Embryonic facial prominence (tissue), 1 donor: ENCODE measurements around the gene TMEM107.

Experiments used
- DNase-seq: peaks from one replicate; pipeline ENCODE4 v3.0.0-alpha.2; 2016; ENCODE audit errors: extremely low spot score

TMEM107 gene

DNA sequence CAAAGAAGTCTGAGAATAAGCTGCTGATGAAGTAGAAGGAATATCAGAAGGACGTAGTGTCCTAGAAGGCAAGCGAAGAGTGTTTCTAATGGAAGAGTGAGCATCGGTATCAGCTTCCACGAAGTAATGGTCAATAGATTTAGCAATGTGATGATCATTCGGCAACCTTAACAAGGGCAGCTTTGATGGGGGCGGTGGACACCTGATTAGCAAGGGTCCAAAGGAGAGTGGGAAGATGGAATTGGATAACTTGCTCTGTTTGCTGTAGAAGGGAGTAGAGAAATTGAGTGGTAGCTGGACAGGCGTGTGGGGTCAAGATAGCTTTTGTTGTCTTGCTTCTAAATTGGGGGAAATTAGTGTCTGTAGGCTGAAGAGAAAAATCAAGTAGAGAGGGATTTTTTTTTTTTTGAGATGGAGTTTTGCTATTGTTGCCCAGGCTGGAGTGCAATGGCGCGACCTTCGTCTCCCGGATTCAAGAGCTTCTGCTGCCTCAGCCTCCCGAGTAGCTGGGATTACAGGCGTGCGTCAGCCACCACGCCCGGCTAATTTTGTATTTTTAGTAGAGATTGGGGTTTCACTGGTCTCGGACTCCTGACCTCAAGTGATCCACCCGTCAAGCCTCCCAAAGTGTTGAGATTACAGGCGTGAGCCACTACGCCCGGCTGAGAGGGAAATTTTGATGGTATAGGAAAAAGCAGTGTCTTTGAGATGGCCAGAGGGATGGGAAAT is 38.4 kb downstream of the TMEM107 start:
- no peak for DNase-seq

DNA sequence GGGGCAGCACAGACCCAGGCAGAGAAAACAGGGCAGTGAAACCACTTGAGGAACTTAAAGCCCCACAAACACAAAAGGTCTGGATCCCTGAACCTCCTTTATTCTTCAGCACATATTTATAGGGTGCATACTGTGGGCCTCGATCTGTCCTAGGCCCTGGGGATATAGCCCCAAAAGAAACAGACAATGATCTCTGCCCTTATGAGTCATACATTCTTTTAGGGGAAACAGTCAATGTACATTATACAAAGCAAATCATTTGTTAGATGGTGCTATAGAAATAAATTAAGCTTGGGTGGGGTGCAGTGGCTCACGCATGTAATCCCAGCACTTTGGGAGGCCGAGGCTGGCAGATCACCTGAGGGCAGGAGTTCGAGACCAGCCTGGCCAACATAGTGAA is 42.2 kb downstream of the TMEM107 start:
- DNase-seq: no peak

DNA sequence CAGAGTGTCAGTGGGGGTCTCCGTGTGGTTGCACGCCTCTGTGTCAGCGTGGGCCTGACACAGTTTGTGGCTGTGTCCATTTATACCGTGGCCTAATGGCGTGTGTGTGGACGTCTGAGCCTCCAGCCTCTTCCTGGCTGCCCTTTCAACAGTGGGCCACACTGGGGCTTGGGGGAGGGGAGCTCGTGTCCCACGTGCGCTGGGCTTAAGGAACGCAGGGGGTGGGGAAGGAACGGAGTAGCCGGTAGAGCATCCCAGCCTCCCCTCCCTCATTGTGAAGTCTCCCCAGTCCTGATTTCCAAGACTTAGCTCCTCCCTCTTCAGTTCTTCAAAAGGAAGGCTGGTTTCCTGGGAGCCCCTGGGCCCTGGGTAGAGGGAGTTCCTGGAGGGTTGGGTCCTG is 42.8 kb downstream of the TMEM107 start:
- no peak for DNase-seq

DNA sequence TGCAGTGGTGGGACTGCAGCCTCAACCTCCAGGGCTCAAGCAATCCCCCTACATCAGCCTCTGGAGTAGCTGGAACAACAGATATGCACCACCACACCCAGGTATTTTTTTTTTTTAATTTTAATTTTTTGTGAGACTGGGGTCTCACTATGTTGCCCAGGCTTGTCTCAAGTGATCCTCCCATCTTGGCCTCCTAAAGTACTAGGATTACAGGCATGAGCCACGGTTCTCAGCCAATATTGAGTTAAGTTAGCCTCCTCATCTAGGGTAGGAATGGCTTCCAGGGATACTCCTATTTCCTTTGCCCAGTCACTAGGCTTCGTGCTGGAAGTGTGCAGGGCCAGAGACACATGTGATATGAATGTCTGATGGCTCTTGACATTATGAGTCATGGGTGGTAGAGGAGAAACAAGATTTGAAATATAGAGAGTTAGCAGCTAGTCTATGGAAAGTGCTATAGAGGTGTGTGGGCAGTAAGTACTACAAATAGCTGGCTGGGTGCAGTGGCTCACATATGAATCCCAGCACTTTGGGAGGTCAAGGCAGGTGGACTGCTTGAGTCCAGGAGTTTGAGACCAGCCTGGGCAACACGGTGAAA is 44.2 kb downstream of the TMEM107 start:
- no peak for DNase-seq

DNA sequence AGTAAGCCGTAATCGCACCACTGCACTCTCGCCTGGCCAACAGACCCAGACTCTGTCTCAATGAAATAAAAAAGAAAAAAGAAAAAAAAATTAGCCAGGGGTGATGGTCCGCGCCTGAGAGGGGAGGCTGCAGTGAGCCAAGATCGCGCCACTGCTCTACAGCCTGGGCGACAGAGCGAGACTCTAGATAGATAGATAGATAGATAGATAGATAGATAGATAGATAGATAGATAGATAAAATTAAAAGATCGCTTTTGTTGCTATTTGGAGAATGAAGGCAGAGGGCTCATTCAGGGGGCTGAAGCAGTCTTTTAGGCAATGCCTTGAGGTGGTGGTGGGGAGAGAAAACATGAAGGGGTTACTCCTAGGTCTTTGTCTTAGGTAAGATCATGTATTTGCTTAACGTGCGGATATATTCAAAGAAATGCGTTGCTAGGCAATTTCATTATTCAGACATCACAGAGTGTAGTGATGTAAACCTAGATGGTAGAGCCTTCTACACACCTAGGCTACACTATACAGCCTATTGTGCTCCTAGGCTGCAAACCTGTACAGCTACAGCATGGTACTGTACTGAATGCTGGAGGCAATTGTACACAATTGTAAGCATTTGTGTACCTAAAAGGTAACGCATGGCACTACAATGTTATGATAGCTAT is 47.9 kb downstream of the TMEM107 start:
- DNase-seq: no peak

DNA sequence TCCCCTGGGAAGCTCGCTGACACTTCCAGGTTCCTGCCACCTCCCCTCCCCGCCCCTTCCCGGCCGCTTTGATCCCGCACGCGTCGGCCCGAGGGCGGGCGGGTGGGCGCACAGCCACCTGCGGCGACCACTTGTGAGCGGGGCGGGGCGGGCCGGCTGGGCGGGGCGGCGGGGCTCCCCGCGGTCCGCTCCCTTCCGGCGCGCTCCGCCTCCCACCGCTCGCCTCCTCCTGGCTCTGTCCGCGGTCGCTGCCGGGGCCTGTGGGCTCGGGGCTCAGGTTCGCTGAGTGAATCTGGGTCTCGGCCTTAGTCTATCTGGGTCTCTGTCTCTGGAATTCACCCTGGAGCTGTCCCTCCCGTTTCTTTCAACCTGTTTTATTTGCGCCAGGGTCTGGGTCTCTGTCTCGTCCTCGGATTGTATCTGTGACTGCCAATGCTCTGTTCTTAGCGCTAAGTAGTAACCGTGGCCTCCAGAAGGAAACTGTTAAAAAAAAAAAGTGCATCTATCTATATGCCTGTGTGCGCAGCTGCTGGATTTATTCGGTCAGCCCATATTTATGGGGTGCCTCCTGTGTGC is 49.6 kb downstream of the TMEM107 start:
- DNase-seq: no peak

DNA sequence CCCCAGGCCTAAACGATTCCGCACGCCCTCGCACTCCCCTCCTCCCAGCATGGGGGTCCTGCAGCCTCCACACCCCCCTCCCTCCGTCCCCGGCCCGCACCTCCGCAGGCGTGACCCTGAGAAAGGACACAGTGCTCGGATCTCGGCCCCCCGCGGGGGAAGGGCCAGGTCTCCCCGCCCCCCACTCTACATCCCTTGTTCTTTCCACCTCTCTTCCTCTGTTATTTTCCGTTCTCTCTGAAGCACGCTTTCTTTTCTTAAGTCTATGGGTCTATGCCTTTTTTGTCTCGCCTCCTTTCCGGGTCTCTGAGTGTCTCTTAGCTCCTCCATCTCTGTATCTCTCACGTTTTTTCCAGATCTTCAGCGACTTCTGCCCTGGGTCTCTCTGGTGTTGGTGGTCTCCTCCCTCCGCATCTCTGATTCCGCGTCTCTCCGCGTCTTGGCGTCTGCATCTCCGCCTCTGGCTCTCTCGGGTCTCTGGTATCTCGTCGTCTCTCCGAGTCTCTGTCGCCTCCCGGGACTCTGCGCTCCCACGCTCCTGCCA is 50.2 kb downstream of the TMEM107 start:
- no peak for DNase-seq

DNA sequence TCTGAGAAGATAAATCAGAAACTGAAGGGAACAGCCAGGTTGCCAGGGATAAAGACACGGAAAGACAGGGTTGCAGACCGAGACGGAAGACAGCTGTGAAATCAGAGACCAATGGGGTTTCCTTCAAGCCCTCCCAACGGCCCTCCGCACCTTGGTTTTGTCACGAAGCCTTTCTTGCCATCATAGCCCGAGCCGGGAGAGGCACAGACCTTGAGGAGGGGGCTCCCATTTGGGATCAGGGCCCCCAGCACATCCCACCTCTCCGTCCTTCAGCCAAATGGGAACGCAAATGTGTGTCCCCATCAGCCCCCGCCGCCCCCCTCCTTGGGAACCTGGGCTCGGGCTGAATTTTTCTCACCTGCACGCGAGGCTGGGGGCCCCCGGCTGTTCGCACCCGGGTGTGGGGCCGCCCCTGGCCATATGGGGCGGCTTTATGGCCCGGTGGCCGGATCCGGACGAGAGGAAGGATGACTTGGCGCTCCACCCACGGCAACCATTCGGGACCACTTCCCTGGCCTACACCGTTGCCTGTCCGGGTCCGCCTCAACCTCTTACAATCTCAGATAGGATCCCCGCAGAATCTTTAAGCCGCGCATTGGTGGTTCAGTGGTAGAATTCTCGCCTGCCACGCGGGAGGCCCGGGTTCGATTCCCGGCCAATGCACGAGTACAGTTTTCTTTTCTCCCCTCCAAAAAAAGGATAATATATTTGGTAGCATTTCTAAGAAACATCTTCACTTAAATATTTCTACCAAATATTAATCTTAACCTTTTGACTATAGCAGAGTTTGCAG is 50.8 kb downstream of the TMEM107 start:
- no peak for DNase-seq

DNA sequence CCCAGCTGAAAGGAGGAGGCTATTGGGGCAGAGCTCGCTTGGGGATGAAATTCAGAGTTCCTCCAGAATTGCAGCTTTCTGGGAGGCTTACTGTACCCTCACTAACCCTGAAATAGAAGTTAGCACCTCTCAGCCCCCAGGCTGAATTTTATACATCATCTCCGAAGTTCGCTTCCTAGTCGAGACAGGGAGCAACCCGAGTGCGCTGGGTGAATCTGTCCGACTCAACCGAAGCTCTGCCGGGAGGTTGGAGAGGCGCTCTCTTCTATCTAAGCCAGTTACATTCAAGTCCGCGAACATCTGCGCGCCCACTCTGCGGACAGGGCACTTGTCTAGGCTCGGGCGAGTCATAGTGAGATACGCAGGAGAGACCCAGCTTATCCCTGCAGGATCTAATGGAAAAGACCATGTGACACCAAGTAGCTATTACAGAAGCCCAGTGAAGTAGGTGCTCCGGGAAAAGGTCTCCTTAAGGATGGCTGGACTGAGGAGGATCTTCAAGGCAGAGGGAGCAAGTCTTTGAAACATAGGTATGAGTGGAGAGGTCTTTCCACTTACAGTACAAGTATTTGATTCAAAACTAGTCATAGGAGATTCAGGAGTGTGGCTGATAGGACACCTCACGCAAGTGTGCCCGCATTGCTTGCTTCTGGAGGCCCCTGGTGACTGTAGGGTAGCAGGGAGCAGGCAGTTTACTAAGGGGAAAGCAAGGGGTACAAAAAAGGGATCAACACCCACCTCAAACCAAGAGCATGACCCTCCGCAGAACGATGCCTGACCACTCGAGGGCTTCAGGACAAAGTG is 51.6 kb downstream of the TMEM107 start:
- DNase-seq: no peak

DNA sequence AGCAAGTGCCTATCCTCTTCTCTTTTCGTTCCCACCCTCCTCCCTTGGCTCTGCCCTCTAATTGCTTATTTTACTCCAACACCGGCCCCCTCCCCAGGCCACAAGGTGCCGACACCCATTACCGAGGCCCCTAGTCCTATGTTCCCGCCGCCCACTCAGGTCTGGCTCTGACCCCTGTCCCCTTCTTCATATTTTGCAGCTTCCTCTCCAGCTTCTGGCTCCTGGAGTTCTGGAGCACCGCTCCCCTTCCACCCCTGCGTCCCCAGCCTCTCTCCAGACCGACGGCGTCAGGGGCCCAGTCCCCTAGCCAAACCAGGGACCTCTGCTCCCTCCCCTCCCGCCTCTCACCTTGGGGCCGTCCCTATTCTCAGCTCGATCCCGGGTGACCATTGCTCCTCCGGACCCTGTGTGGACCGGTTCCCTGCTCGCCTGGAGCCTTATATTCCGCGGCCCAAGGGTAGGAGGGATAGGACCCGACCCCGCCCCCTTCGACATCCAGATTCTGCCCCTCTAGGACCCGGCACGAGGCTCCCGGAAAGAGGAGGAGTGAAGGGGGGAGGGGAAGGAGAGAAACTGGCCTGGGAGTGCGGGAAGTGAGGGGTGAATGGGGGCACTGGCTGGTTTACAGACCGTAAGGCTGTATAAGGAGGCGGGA is 52.4 kb downstream of the TMEM107 start, which contains the start of gene HES7:
HES7 (minus strand) TSS at position 412 of the 655 bp plus-strand sequence; CDS start at position 390, 22 bp downstream.
- no peak for DNase-seq

DNA sequence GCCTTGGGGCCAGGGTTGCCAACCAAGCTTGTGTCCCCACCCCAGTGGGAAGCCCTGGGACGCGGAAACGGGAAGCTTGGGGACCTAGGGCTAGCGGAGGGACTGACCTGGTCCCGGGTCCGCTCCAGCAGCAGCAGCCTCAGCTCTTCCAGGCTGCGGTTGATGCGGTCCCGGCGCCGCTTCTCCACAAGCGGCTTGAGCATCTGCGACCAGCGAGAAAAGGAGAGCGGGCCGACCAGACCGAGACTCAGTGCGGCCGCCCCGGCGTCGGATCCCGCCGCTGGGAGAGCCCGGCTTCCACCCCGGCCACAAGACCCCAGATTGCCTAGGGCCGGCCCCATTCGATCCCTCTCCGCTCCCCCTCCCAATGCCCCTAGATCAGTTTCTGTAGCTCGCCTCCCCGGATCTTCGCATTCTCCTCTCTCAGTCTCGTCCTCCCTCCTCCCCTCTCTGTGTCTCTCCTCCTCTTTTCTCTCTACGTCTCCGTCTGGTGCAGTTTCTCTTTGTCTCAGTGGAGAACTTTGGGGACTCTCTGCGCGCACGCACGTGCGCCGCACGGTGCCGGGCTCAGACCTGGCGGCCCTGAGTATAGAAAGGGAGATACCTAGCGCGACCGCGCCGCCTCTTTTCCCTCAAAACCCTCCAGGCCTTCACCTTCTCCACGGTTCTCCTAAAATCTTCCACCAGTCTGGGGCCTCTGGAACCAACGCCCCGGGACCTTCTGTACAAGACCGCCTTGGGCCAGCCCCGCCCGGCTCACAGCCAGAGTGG is 53.1 kb downstream of the TMEM107 start:
- DNase-seq: no peak
